K562 (cell line): ENCODE results near the gene TRIM37. TPM values are rescaled to one million over a fixed set of nuclear protein-coding genes. Genes with fewer than 3 reads are reported as not detected.

Experiments
- ATF4 ChIP-seq: fragments of 450-650 bp; formaldehyde crosslinking; IDR thresholded peaks from 2 replicates; pipeline ENCODE4 v1.4.0; 2022; ENCODE audit warnings: mild to moderate bottlenecking, moderate library complexity
- JUND ChIP-seq, 2 experiments: IDR thresholded peaks; 2 replicates in 1 of 2; 3 replicates in 1 of 2; pipeline ENCODE4 v1.6.1; 2011; ENCODE audit warnings: borderline replicate concordance in 2 of 2, low read depth in 2 of 2, low read length in 2 of 2, improper control_type of control experiment in 1 of 2, missing biosample characterization in 1 of 2, missing genetic modification characterization in 1 of 2, missing genetic modification reagents in 1 of 2
- KLF6 ChIP-seq: fragments of 250-450 bp; sonication (Bioruptor Pico); IDR thresholded peaks from 2 replicates; pipeline ENCODE4 v1.4.0; 2020; ENCODE audit warnings: mild to moderate bottlenecking, moderate library complexity, borderline replicate concordance
- MTA3 ChIP-seq: fragments of 450-650 bp; formaldehyde crosslinking; IDR thresholded peaks from 2 replicates; pipeline ENCODE4 v1.6.1; 2017; ENCODE audit warnings: mild to moderate bottlenecking, borderline replicate concordance
- polyA plus RNA-seq, 8 experiments: library from polyadenylated mRNA; depleted of rRNA in 4 of 8; stranded (reverse) in 5 of 8; unstranded in 3 of 8; fragments of >200 nt; fragmentation: Nextera tagmentation in 2 of 8; fragmentation: Illumina TruSeq in 1 of 8; extraction: Ambion mirVana in 2 of 8; extraction: Trizol in 1 of 8; gene quantifications; 2 replicates each; pipeline versions ENCODE4 v1.2.1 to v1.2.3, GENCODE V29; 2011 to 2014; ENCODE audit warnings: inconsistent platforms in 1 of 8, missing spikeins in 1 of 8
- total RNA-seq, 7 experiments: library from RNA; depleted of rRNA in 6 of 7; stranded (reverse); fragments of >200 nt in 6 of 7; fragmentation: Illumina TruSeq in 2 of 7; extraction: Trizol in 2 of 7; gene quantifications; 2 replicates each; pipeline versions ENCODE4 v1.2.1 to v1.2.3, GENCODE V29; 2011 to 2021; ENCODE audit warnings: low replicate concordance in 1 of 7
- TF ChIP-seq, protein P1 (sequence below): fragments of 250-450 bp; sonication (Bioruptor Pico); IDR thresholded peaks from 2 replicates; pipeline ENCODE4 v1.4.0; 2020
- TF ChIP-seq, protein P2 (sequence below), 2 experiments: IDR thresholded peaks; 2 replicates each; pipeline ENCODE4 v1.6.1; 2012; ENCODE audit warnings: improper control_type of control experiment in 2 of 2, low read depth in 2 of 2, low read length in 2 of 2, borderline replicate concordance in 1 of 2
- TF ChIP-seq, protein P3 (sequence below): fragments of 450-650 bp; IDR thresholded peaks from 2 replicates; pipeline ENCODE4 v1.7.1; 2018; ENCODE audit warnings: mild to moderate bottlenecking, low read depth; ENCODE audit not compliant: partially characterized antibody
- TF ChIP-seq, protein P4 (sequence below), 3 experiments: IDR thresholded peaks in 2 of 3; conservative IDR thresholded peaks in 1 of 3; 2 replicates each; pipeline ENCODE4 v1.5.1; 2011 to 2012; ENCODE audit warnings: low read length in 3 of 3, mild to moderate bottlenecking in 3 of 3, control low read depth in 2 of 3, improper control_type of control experiment in 1 of 3, inconsistent platforms in 1 of 3, low read depth in 1 of 3, mixed read lengths in 1 of 3, moderate library complexity in 1 of 3; ENCODE audit not compliant: insufficient read depth in 2 of 3

The TRIM37 gene
- total and polyA plus RNA-seq, 9 of the 15 experiments (the other 6 are each of a cell fraction or from before 2014, with no cell fraction given), result 4.5 to 31.4 (median 23.8) TPM

DNA sequence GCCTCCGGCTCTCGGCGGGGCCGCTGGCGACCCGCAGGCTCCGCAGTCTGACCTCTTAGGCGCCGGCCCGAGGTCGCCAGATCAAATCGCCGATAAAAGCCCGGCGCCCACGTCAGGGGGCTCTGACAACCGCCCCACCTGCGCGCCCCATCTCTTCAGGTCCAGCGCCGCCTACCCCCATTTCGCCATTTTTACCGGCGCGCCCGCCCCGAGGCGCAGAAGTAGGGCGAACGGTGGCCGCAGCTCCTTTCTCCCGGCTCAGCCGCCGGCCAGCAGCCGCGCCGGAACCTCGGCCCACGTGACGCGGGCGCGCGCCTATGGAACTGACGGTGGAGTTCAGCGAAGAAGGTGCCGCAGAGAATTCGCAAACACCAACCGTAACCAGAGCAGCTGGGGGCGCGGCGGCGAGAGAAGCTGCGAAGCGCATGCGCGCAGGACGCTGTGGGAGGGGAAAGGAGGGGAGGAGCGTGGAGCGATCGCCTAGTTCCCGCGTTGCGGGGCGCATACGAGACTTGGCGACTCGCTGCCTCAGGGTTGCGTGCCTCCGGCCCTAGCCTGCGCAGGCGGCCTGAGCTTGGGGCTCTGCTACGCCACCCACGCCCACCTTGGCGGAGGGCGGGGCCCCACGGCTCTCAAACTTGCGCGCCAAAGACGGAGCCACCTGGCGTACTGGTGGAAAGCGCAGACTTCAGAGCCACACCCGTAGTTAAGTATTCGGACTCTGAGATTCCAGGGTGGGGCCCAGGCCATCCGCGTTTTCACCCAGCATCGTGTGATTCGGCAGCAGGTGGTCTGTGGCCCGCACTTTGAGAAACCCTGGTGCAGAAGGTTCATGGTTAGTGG, at the start of gene TRIM37 (continued):
- TF ChIP-seq, protein P1, sequence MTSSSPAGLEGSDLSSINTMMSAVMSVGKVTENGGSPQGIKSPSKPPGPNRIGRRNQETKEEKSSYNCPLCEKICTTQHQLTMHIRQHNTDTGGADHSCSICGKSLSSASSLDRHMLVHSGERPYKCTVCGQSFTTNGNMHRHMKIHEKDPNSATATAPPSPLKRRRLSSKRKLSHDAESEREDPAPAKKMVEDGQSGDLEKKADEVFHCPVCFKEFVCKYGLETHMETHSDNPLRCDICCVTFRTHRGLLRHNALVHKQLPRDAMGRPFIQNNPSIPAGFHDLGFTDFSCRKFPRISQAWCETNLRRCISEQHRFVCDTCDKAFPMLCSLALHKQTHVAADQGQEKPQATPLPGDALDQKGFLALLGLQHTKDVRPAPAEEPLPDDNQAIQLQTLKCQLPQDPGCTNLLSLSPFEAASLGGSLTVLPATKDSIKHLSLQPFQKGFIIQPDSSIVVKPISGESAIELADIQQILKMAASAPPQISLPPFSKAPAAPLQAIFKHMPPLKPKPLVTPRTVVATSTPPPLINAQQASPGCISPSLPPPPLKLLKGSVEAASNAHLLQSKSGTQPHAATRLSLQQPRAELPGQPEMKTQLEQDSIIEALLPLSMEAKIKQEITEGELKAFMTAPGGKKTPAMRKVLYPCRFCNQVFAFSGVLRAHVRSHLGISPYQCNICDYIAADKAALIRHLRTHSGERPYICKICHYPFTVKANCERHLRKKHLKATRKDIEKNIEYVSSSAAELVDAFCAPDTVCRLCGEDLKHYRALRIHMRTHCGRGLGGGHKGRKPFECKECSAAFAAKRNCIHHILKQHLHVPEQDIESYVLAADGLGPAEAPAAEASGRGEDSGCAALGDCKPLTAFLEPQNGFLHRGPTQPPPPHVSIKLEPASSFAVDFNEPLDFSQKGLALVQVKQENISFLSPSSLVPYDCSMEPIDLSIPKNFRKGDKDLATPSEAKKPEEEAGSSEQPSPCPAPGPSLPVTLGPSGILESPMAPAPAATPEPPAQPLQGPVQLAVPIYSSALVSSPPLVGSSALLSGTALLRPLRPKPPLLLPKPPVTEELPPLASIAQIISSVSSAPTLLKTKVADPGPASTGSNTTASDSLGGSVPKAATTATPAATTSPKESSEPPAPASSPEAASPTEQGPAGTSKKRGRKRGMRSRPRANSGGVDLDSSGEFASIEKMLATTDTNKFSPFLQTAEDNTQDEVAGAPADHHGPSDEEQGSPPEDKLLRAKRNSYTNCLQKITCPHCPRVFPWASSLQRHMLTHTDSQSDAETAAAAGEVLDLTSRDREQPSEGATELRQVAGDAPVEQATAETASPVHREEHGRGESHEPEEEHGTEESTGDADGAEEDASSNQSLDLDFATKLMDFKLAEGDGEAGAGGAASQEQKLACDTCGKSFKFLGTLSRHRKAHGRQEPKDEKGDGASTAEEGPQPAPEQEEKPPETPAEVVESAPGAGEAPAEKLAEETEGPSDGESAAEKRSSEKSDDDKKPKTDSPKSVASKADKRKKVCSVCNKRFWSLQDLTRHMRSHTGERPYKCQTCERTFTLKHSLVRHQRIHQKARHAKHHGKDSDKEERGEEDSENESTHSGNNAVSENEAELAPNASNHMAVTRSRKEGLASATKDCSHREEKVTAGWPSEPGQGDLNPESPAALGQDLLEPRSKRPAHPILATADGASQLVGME (CRISPR knock-in tag), result peak; percentile 51; the same call in 1 of the 2 replicates
- peak; percentile 84; the same call in 1 of the 2 replicates for TF ChIP-seq KLF6 (CRISPR knock-in tag)
- no peak for TF ChIP-seq ATF4
- TF ChIP-seq JUND (IDR thresholded peaks at IDR 0.05; ENCODE audit: borderline replicate concordance, low read depth, low read length), result peak; percentile 26; the same call in 1 of the 2 replicates
- TF ChIP-seq JUND (tag; IDR thresholded peaks at IDR 0.05; ENCODE audit: borderline replicate concordance, low read depth, low read length), result no peak; the same call in 2 of the 3 replicates
- 0 out of 2 replicates have a peak, but pooled peaks have one; percentile 24 for TF ChIP-seq MTA3
- TF ChIP-seq, protein P2, sequence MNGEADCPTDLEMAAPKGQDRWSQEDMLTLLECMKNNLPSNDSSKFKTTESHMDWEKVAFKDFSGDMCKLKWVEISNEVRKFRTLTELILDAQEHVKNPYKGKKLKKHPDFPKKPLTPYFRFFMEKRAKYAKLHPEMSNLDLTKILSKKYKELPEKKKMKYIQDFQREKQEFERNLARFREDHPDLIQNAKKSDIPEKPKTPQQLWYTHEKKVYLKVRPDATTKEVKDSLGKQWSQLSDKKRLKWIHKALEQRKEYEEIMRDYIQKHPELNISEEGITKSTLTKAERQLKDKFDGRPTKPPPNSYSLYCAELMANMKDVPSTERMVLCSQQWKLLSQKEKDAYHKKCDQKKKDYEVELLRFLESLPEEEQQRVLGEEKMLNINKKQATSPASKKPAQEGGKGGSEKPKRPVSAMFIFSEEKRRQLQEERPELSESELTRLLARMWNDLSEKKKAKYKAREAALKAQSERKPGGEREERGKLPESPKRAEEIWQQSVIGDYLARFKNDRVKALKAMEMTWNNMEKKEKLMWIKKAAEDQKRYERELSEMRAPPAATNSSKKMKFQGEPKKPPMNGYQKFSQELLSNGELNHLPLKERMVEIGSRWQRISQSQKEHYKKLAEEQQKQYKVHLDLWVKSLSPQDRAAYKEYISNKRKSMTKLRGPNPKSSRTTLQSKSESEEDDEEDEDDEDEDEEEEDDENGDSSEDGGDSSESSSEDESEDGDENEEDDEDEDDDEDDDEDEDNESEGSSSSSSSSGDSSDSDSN (IDR thresholded peaks at IDR 0.05; ENCODE audit: borderline replicate concordance in 1 of 2, low read depth in 2 of 2, low read length in 2 of 2), result peak; percentile 71 to 74; a peak in 1 of 4 replicates
- TF ChIP-seq, protein P3, sequence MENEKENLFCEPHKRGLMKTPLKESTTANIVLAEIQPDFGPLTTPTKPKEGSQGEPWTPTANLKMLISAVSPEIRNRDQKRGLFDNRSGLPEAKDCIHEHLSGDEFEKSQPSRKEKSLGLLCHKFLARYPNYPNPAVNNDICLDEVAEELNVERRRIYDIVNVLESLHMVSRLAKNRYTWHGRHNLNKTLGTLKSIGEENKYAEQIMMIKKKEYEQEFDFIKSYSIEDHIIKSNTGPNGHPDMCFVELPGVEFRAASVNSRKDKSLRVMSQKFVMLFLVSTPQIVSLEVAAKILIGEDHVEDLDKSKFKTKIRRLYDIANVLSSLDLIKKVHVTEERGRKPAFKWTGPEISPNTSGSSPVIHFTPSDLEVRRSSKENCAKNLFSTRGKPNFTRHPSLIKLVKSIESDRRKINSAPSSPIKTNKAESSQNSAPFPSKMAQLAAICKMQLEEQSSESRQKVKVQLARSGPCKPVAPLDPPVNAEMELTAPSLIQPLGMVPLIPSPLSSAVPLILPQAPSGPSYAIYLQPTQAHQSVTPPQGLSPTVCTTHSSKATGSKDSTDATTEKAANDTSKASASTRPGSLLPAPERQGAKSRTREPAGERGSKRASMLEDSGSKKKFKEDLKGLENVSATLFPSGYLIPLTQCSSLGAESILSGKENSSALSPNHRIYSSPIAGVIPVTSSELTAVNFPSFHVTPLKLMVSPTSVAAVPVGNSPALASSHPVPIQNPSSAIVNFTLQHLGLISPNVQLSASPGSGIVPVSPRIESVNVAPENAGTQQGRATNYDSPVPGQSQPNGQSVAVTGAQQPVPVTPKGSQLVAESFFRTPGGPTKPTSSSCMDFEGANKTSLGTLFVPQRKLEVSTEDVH, result peak; percentile 95
- TF ChIP-seq, protein P4, sequence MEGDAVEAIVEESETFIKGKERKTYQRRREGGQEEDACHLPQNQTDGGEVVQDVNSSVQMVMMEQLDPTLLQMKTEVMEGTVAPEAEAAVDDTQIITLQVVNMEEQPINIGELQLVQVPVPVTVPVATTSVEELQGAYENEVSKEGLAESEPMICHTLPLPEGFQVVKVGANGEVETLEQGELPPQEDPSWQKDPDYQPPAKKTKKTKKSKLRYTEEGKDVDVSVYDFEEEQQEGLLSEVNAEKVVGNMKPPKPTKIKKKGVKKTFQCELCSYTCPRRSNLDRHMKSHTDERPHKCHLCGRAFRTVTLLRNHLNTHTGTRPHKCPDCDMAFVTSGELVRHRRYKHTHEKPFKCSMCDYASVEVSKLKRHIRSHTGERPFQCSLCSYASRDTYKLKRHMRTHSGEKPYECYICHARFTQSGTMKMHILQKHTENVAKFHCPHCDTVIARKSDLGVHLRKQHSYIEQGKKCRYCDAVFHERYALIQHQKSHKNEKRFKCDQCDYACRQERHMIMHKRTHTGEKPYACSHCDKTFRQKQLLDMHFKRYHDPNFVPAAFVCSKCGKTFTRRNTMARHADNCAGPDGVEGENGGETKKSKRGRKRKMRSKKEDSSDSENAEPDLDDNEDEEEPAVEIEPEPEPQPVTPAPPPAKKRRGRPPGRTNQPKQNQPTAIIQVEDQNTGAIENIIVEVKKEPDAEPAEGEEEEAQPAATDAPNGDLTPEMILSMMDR (IDR thresholded peaks at IDR 0.05 in 2 of 3, conservative IDR thresholded peaks at IDR 0.05 in 1 of 3; ENCODE audit: insufficient read depth in 2 of 3, low read depth in 1 of 3, low read length in 3 of 3), result peak in 2 of 3 experiments; percentile 21 to 28; a peak in 3 of 6 replicates
